Measurements from ENCODE around the gene YDJC.

The YDJC gene

DNA sequence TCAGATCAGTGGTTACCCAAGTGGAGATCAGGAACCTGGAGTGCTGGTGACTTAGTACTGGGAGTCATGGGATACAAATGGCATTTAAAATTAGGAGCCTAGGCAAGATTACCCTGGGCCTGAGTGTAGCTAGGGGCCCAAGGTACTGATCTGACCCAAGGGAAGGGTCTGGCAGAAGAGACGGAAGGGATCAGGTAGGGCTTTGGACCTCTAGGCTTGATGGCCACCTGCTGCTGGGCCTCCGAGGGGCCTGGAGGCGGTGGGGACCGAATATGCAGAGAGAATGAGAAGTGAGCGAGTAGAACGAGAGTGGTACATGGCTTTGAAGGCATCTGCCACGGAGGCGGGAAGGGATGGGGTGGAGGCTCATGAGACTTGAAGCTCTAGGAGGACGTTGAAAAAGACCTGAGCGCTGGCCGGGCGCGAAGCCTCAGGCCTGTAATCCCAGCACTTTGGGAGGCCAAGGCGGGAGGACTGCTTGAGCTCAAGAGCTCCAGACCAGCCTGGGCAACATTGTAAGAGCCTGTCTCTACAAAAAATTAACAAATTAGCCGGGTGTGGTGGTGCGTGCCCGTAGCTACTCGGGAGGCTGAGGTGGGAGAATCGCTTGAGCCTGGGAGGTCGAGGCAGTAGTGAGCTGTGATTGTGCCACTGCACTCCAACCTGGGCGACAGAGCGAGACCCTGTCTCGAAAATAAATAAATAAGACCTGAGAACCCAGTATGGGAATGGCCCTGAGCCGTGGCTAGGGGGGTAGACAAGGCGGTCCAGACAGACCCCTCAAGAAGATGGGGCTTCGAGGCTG, 35.4 kb upstream of the YDJC start:
- Histone ChIP-seq H3K4me1 (ENCODE audit: insufficient read depth, low read length) (peaks cover 25% of the 10 kb centered on the region), H3K9ac (ENCODE audit: low read depth, low read length) (peak overlapping the region; percentile 77), H3K27ac (ENCODE audit: low read length) (peak overlapping the region; percentile 82), H3K36me3 (ENCODE audit: insufficient read depth, low read length) (peaks cover 9% of the 10 kb centered on the region), H3K79me2 (ENCODE audit: insufficient read depth, low read length) (peaks cover 39% of the 10 kb centered on the region), H3K4me2 (ENCODE audit: insufficient read depth, low read length) (peak overlapping the region; percentile 72), H3K4me3 (ENCODE audit: low read depth in 1 of 2, low read length in 2 of 2) (peak overlapping the region; percentile 84 to 99; a peak in 3 of 4 replicates), H3K9me3 (ENCODE audit: insufficient read depth, low read length, severe bottlenecking) (no peaks in the 10 kb centered on the region), H2AFZ (ENCODE audit: low read depth, low read length) (peak overlapping the region; percentile 95), H3K27me3 (ENCODE audit: insufficient read depth, low read length, poor library complexity) (no peaks in the 10 kb centered on the region), H4K20me1 (ENCODE audit: insufficient read depth, low read length) (no peaks in the 10 kb centered on the region)
- TF ChIP-seq, protein P1, sequence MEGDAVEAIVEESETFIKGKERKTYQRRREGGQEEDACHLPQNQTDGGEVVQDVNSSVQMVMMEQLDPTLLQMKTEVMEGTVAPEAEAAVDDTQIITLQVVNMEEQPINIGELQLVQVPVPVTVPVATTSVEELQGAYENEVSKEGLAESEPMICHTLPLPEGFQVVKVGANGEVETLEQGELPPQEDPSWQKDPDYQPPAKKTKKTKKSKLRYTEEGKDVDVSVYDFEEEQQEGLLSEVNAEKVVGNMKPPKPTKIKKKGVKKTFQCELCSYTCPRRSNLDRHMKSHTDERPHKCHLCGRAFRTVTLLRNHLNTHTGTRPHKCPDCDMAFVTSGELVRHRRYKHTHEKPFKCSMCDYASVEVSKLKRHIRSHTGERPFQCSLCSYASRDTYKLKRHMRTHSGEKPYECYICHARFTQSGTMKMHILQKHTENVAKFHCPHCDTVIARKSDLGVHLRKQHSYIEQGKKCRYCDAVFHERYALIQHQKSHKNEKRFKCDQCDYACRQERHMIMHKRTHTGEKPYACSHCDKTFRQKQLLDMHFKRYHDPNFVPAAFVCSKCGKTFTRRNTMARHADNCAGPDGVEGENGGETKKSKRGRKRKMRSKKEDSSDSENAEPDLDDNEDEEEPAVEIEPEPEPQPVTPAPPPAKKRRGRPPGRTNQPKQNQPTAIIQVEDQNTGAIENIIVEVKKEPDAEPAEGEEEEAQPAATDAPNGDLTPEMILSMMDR (IDR thresholded peaks at IDR 0.05; ENCODE audit: borderline replicate concordance, extremely low read depth, low read length, poor library complexity, severe bottlenecking), result no peak
- no peak for TF ChIP-seq EZH2 (IDR thresholded peaks at IDR 0.05; ENCODE audit: borderline replicate concordance, low read depth, low read length, severe bottlenecking)
- ATAC-seq (ENCODE audit: insufficient read depth, low read depth), result 0 out of 3 replicates have a peak, but pooled peaks have one; percentile 2
- no peak for DNase-seq

GRCh38 chr22:21663738-21664137, 33.9 kb upstream of the YDJC start:
- no peak overlapping the region for H3K4me2 ChIP-seq (ENCODE audit: insufficient read depth, low read length)
- H3K36me3 ChIP-seq (ENCODE audit: insufficient read depth, low read length), result peaks cover 4% of the 10 kb centered on the region
- ATAC-seq (ENCODE audit: insufficient read depth, low read depth), result no peak

DNA sequence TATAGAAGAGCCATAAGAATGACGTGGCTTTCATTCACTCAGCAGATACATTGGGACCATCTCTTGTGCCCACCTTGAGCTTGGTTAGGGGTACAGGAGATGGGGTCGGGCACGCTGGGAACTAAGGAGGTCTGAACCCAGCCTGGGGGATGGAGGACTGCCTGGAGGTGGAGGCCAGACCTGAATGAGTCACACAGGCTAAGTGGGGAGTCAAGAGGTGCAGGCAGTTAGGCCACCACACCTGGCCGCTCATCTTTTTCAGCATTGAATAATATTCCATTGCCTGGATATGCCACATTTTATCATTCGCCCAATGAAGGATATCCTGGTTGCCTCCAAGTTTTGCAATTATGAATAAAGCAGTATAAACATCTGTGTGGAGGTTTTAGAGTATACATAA, 32.2 kb upstream of the YDJC start:
- Histone ChIP-seq H3K9me3 (ENCODE audit: insufficient read depth, low read length, severe bottlenecking) (no peaks in the 10 kb centered on the region), H3K4me2 (ENCODE audit: insufficient read depth, low read length) (no peak overlapping the region), H3K36me3 (ENCODE audit: insufficient read depth, low read length) (peaks cover 4% of the 10 kb centered on the region; the same call in 1 of the 2 replicates), H3K4me1 (ENCODE audit: insufficient read depth, low read length) (peaks cover 30% of the 10 kb centered on the region), H4K20me1 (ENCODE audit: insufficient read depth, low read length) (no peaks in the 10 kb centered on the region), H3K9ac (ENCODE audit: low read depth, low read length) (no peak overlapping the region), H3K79me2 (ENCODE audit: insufficient read depth, low read length) (peaks cover 21% of the 10 kb centered on the region), H2AFZ (ENCODE audit: low read depth, low read length) (no peak overlapping the region), H3K4me3 (ENCODE audit: low read depth in 1 of 2, low read length in 2 of 2) (no peak overlapping the region), H3K27ac (ENCODE audit: low read length) (no peak overlapping the region), H3K27me3 (ENCODE audit: insufficient read depth, low read length, poor library complexity) (no peaks in the 10 kb centered on the region)
- ATAC-seq (ENCODE audit: insufficient read depth, low read depth), result no peak
- no peak for DNase-seq
- TF ChIP-seq, protein P1 (IDR thresholded peaks at IDR 0.05; ENCODE audit: borderline replicate concordance, extremely low read depth, low read length, poor library complexity, severe bottlenecking), result no peak
- no peak for TF ChIP-seq EZH2 (IDR thresholded peaks at IDR 0.05; ENCODE audit: borderline replicate concordance, low read depth, low read length, severe bottlenecking)

More at GRCh38 chr22:21663738-21664137, 33.9 kb upstream of the YDJC start:
- H3K4me3 ChIP-seq (ENCODE audit: low read depth in 1 of 2, low read length in 2 of 2), result no peak overlapping the region
- no peak overlapping the region for H2AFZ ChIP-seq (ENCODE audit: low read depth, low read length)
- TF ChIP-seq, protein P1 (IDR thresholded peaks at IDR 0.05; ENCODE audit: borderline replicate concordance, extremely low read depth, low read length, poor library complexity, severe bottlenecking), result no peak
- no peak for TF ChIP-seq EZH2 (IDR thresholded peaks at IDR 0.05; ENCODE audit: borderline replicate concordance, low read depth, low read length, severe bottlenecking)
- peaks cover 29% of the 10 kb centered on the region for H3K79me2 ChIP-seq (ENCODE audit: insufficient read depth, low read length)
- no peak overlapping the region for H3K27ac ChIP-seq (ENCODE audit: low read length)
- peaks cover 25% of the 10 kb centered on the region for H3K4me1 ChIP-seq (ENCODE audit: insufficient read depth, low read length)
- no peaks in the 10 kb centered on the region for H3K27me3 ChIP-seq (ENCODE audit: insufficient read depth, low read length, poor library complexity)
- H3K9me3 ChIP-seq (ENCODE audit: insufficient read depth, low read length, severe bottlenecking), result no peaks in the 10 kb centered on the region
- no peaks in the 10 kb centered on the region for H4K20me1 ChIP-seq (ENCODE audit: insufficient read depth, low read length)
- DNase-seq, result no peak
- no peak overlapping the region for H3K9ac ChIP-seq (ENCODE audit: low read depth, low read length)
